NCI-H774 (cell line): ENCODE data around the gene ABLIM1.

Experiments
- DNase-seq: peaks from one replicate; lab custom pipeline; 2025; lab: John Stamatoyannopoulos, UW

ABLIM1 gene

DNA sequence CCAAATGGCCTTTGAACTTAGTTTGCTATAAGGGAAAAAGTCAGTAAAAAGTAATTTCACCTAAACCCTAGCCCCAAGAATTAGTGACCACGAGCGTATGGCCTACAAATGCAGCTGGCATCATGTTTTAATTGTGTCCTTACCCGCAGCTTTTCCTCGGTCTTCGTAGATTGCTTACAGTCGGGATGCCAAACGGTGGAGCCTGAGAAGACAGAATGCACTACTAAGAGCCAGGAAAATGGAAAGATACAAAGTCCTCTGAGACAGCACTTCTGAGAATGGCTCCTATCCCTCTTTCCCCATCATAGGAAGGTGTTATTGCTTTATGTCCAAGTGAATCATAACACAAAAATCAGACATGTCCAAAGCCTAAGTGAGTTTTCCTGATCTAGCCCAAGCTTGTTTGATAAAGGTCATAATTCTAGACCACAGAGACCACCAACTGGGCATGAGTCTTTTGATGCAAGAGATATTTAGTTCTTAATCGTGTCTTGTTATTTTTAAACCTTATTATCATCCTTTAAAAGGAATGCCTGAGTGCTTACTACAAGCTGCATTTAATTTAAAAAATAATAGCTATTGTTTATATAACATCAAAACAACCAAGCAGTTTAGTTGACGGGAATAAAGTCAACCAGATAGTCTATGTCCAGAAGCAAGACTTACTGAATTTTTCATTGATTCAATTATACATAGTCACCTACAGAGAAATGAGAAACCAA is 170.1 kb downstream of the ABLIM1 start:
- no peak for DNase-seq

DNA sequence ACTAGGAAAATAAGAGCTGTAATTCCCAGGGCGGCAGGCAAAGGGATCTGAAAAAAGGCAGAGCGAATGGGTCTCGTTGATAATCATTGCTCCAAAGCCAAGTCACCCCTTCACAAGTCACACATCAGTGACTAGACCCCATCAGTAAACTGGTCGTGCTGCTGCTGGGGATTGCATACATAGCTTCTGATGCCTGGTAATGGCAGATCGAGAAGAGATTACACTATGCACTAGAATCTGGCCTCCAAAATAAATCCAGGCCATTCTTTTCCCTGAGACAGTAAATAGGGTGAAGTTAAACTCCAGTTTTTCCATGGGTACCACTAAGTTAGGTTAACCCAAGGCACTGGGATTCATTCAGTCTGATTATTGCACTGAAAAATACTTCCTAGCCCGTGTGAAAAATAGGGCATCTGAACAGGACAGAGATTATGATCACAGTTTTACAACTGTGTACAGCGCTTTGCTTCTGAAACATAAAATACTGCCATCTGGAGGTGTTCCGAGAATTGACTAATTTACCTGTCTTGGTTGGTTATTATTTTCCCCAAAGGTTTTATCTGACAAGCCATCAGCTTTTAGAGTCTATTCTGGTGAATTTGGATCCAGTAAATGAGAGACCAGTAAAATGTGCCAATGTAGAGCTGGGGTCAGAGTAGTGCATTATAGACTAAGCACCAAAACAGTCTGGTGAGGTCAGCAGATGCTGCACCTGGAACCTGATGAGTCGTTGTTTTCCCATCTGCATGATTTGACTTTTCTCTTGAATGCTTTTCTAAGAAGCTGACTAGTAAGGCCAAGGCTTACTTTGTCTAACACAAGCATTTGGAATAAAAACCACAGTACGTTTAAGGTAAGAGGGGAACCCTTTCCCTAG is 170.9 kb downstream of the ABLIM1 start:
- DNase-seq = no peak

DNA sequence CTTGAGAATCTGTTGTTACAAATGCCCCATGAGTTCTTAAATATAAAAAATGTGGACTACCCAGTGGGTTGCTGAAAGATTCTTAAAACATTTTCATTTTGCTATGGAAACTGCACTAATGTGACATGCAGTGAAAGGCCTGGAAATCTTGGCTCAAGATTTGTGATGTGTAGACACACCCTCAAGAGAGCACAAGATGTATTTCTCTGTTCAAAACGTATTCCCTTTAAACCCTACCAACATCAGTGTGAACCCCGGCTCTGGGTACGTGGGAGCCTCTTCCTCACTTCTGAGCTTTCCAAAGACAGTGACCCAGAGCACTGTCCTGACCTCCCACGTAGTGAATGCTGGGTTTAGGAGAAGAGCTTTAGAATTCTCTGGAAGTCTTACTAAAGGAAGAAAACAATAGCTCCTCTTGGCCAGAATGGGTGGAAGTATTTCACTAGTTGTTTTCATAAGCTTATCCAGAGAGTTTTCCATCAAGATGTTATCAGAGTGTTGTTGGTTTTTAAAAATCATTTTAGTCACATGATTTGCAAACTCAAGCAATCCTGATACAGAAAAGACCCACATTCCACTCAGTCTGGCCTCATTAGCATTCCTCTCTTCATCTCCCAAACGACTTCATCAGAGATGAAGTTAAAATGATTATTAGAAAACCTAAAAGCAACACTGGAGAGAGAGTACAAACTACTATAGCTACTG is 172.2 kb downstream of the ABLIM1 start:
- DNase-seq = no peak

DNA sequence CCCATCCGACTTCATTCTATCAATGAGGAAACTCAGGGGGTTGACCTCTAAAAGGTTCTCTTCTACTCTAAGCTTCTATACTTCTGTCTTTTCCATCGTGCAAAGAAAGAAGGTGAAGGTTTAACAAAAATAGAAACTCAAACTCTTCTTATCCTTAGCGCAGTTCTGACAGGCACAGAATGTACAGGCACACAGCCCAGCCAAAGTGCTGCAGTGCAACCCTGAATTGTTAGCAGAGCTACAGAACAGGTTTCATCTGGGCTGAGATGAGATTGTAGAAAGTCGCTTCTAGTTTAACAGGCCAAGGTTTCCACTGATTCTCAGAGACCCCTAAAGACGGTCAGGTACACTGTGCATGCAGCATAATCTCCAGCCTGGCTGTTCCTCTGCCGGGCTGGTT is 174.5 kb downstream of the ABLIM1 start:
- no peak for DNase-seq

DNA sequence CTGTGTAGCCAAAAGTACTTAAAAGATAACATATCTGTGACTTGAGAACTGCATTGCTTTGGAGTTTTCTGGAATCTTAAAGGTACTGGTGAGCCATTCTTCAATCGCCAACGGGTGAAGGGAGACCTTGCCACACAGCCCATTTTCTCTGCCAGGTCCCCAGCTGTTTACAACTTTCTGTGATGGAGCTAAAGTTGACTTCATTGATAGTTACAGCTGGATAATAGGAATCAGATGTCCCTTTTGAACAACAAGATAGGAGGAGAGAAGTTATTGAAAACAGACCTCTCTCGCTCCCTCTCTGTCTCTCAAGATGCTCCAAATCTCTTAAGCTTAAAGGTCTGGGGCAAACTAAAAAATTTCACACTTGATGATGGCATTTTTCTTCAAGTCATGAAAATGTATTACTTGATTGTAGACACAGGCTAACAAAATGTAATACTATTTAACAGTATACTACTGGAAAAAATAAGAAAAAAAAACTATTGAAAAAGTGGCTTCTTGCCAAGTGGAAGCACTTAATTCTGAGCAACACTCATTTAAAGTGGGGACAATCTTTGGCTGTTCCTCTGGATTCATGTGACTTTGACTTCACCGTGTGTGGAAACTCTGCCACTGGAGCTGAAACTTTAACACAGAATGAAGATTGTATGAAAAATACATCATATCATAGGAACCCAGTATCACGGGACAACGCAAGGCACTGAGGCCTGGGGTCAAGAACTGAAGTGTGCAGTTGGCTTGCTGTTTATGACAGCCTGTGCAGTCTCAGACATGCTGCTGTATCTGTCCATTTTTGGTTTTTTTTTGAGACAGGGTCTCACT is 175.4 kb downstream of the ABLIM1 start:
- DNase-seq = no peak

DNA sequence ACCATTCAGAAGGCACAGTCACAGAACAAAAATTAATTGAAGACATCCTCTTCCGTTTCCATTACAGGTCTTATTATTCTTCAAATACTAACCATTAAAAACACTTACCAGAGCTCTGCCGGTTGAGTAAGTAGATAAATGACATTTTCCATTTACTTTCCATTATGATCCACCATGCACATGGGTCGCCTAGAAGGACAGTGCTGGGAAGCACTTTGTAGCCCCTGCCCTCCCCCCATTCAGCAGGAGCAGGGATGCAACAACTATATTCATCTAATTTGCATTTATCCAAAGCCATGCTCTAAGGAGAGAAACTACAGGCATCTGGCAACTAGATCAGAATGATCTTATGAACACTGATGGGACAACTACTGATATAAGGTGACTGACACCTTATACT is 177.0 kb downstream of the ABLIM1 start:
- DNase-seq = no peak

DNA sequence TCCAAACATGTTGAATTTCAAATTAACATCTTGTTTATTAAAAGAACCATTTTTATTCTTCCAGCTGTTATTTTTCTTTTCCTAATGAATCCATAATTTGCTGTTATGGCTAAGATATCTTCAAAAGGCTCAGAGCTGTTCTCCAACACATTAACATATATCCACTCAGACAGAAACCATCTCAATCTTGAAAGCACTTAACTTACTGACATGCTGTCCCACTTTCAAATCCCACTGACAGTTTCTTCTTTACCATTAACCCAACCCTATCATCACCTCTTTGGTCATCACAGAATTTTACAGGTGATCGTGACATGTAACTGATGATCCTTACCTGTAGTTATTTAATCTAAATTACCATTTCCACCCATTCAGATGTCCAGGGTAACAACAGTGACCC is 178.2 kb downstream of the ABLIM1 start:
- DNase-seq = no peak

DNA sequence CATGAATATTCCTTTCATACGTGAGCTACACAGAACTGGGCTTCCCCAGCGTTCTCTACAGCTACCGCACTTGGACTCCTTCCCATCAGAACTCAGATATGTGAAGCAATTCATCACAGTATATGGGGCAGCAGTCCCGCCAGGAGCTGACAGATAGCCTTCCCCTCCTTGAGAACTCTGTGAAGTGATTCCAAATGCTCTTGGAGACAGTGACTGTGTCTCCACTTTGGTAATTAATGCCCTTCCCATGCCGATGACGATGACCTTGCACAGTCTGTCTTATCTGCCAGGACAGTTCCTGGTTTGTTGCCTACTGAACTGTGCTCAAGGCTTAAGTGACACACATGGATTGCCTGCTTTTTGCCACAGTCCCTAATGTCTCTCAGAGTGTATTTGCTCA is 178.8 kb downstream of the ABLIM1 start:
- no peak for DNase-seq

DNA sequence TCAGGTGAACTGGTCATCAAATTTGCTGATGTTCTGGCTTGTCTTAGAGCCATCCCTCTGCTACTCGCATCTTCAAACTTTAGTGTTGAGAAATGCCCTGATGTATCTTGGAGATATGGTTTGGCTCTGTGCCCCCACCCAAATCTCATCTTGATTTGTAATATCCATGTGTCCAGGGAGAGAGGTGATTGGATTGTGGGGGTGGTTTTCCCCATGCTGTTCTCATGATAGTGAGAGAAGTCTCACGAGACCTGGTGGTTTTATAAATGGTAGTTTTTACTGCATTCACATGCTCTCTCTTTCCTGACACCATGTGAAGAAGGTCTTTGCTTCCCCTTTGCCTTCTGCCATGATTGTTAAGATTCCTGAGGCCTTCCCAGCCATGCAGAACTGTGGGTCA is 179.8 kb downstream of the ABLIM1 start:
- DNase-seq = no peak

DNA sequence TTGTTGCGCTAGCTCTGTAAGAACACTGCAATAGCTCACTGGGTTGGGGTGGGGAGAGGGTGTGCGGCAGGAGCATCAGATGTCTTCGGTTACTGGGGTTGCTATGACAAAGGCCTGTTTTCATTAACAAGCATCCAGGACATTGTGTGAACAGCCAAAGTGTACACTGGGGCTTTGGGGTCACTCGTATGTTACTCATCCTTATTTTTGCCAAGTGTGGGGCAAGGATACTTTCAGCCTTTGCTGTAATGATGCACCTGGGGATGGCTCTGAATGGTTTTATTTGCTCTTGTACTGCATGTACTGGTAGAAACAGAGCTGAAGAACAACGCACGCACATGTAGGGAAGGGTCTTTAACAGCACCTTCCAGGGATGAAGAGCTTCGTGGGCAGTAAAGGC is 180.8 kb downstream of the ABLIM1 start:
- DNase-seq = no peak

DNA sequence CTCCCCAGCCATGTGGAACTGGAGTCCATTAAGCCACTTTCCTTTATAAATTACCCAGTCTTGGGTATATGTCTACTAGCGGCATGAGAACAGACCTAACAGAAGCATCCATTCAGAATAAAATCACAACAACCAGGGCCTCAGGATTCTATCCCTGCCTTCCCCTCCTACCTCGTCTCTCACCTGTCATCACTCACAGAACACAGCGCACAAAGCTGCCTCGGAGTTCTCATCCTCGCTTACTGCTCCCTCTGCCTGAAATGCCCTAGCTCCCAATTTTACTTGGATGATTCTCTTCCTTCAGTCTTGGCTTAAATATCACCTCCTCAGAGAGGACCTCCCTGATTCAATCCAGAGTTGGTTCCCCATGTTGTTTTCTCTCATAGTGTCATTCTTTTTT is 183.1 kb downstream of the ABLIM1 start:
- DNase-seq = no peak

DNA sequence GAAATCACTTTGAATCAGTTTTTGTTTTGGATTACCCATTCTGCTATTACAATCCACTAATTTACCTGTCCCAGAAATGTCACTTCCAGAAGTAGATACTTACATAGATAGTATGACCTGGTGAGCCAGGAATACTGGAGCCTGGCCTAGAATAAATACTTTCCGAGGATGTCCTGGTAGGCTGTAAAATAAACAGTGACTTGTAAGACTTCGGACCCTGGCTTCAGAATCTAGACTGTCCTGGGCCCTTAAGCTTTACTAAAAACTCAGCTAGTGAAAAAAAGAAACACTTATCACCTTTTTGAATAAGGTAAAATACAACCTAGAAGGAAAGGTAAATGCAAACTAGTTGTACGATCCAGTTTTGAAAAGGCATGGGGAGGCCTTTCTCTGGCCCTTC is 184.3 kb downstream of the ABLIM1 start:
- no peak for DNase-seq

DNA sequence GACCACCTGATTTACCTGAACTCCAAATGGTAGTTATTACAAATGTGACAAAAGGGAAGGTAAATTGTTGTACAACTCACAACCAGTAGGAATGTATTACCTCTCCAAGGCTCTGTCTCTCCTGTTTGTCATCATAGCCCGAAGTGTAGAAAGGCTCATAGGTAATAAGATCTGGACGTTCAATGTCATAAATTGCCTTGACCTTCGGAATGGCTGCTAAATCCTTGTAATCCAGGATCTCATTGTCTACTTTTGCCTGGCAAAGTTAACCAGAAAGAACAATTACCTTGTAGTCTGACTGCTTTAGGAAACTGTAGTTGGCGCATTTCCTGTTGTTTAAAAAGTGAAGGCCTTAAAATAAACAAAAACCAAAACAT is 185.2 kb downstream of the ABLIM1 start:
- DNase-seq = peak; percentile 36

DNA sequence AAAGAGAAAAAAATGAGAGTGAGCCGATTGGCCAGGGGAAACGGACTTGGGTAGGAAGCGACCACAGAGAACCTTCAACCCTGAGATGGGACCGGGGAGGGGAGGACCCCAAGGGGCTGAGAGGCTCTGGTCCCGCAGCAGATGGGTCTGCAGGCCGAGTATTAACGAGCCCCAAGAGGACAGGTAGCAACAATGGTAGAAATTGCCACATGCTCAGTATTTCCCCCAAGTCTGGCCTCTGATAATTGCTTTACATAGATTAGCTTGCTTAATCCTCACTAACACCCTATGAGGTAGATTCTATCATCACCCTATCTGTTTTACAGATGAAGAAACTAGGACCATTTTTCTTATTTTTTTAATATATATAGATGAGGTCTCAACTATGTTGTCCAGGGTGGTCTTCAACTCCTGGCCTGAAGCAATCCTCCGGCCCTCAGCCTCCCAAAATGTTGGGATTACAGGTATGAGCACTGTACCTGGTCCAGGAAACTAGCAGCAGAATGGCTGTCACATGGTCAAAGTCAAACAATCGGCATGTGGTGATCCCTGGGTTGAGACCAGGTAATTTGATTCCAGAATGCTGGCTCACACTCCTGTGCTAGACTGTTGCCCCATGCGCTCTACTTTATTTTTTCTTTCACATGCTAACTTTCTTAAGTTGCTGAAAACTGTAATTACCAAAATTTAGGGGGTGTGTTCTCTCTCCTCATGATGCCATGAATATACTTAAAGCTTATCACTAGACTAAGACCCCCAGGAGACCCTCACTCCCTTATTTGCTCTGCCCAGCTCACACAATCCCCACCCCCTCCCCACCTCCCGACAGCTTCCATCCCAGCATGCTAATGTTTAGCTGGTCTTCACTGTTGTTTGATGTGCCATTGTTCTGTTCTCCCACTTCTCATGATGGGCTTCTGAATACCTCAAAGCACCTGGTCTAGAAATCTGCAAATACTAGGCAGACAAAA is 185.9 kb downstream of the ABLIM1 start:
- peak; percentile 23 for DNase-seq

DNA sequence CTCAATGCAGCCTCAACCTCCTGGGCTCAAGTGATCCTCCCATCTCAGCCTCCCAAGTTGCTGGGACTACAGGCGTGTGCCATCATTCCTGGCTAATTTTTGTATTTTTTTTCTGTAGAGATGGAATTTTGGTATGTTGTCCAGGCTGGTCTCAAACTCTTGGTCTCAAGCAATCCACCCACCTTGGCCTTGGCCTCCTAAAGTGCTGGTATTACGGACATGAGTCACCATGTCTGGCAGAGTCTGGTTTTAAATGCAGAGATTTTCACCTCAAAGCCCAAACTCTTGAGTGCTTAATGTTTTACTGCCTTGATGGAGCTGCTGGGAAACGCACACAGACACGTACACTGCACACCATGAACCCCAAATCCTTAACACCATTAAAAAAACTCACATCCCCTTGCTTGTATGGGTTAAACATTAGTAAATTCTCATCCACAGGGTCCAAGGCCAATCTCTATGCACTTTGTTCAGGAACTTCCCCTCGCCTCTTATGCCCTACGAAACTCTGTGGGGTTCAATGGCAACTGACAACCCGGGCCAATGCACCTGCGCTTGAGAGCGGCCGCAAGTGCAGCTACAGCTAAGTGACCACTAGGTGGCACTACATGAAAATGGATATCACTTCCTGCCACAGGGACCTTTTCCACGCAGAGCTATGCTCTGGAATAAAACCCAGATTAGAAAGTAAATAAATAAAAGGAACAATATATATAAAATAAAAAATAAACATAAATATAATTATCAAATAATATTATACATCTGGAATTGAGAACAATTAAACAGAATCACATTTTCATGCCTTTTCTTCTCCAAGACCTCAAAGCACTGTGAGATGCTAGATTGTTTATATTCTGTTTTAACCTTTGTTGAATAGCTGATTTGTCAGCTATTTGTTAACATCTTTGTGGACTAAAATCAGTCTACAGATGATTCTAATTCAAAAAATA is 186.8 kb downstream of the ABLIM1 start:
- DNase-seq = peak; percentile 44

DNA sequence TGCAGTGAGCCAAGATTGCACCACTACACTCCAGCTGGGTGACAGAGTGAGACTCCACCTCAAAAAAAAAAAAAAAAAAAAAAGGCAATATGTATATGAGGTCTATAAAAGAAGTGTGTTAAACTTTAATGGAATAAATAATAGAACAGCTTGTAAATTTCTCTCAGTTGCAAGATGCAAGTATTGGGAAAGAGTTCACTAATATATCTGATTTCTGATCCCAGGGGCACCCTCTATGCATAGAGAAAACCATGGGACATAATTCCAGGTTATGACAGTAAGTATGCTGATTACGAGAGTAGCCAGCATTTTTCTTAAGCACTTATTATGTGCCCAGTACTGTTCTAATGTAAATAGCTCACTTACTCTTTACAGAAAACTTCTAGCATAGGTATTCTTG is 187.7 kb downstream of the ABLIM1 start:
- DNase-seq = no peak

DNA sequence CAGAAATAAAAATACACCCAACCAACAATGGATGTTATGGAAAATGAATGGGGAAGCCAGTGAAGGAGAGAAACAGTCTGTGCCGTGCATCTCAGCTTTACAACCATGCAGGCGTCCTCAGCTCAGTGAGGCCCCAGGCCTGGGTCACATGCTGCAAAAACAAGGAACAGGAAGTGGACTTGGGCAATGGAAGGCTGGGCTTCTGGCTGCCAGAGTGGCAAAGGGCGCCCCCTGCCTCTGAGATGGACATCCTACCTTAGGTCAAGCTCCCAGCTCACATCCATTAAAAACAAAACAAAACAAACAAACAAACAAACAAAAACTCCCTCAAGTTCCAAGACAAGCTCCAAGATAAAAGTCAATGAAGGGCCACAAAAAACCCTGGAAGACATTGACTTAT is 199.1 kb downstream of the ABLIM1 start:
- DNase-seq = no peak

DNA sequence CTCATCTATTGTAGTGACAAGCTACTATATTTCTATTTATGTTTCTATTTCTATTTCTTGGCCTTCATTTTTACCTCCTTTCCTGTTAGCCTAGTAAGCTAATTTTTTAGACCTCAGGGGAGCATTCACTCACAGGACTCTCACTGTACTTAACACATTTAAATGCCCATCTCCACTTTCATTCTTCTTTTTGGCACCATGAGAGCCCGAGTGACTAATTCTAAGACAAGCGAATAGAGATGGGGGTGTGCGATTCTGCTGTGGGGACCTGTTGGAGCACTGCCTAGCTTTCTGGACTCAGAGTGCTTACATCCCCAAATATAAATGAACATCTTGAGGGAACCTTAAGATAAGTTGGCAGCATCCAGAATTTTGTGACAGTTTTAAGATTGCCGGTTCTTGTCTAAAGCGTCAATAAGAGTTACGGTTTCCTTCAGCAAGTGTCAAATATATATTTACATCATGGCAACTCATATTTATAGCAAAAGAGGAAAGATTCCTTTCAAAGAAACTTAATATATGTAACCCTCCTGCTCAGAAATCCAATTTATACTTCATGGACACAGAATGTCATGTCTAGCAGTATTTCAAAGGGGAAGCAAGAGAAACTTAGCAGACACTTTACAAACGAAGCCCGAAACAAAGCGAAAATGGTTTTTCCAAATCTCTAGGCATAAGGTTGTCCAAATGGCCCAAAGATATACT is 199.7 kb downstream of the ABLIM1 start:
- DNase-seq = no peak

DNA sequence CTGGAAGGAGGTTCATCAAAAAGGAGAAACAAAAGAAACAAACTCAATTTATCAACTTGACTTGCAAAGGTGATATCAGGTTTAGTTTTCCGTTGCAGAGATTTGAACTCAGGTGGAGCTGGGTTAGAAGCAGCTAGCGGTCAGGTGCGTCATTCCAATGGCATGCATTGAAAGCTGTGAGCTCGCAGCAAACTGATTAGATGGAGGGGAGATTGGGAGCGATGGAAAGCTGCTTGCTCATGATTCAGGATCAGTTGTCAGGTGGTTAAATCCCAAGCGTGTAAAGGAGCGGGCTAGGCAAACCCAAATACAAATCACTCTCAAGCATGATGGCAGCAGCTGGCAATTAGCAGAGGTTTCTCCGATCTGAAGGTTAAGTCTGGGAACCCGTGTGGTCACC is 204.5 kb downstream of the ABLIM1 start:
- DNase-seq = no peak
